Esophagus muscularis mucosa (tissue), 3 donors: ENCODE measurements around the gene FCAMR.

Source experiments
- POLR2A ChIP-seq: fragments of 450-650 bp; IDR thresholded peaks from one replicate; pipeline ENCODE4 v1.6.1; 2017; ENCODE audit warnings: antibody characterized with exemption, moderate library complexity, mild to moderate bottlenecking, low read depth
- POLR2AphosphoS5 ChIP-seq, 2 donors: sonication (generic); formaldehyde crosslinking; IDR thresholded peaks; one replicate each; pipeline ENCODE4 v1.6.1; 2017; ENCODE audit warnings: antibody characterized with exemption in 2 of 2
- TF ChIP-seq, protein P1 (sequence below), 3 experiments: fragments of 200-600 bp in 2 of 3; fragments of 450-650 bp in 1 of 3; sonication (generic) in 2 of 3; IDR thresholded peaks; one replicate each; pipeline ENCODE4 v1.5.1; 2017 to 2019; ENCODE audit warnings: antibody characterized with exemption in 3 of 3, mild to moderate bottlenecking in 2 of 3, moderate library complexity in 1 of 3

DNA sequence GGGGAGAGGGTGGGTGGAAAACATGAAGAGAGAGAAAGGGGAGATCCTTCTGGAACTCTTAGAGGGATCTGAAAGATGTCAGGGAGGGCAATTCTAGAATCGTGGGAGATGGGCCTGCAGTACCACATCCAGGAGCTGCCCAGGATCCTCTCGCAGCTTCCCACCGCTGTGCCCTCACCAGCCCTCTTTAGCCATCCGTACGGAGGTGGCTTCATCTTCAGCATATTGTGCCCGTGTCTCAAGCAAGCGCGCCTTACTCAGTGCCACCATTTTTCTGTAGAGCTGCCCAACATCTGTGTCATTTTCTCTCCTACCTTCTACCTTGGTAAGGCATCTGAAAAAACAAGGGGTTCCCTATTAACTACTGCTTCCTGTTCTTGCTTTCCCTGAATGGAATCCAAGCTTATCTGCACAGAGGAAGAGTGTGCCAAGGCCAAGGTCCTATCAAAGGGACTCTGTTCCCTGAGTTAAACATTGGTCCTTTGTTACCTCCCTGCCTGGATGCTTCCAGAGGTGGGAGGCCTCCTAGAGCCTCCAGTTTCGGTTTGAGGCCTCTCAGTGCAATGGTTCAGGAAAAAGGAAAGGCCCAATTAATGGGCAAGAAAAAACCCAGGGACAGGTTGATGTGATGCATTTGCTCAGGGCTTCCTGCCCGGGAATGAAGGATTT lies 39.1 kb upstream of the FCAMR start:
- TF ChIP-seq, protein P1, sequence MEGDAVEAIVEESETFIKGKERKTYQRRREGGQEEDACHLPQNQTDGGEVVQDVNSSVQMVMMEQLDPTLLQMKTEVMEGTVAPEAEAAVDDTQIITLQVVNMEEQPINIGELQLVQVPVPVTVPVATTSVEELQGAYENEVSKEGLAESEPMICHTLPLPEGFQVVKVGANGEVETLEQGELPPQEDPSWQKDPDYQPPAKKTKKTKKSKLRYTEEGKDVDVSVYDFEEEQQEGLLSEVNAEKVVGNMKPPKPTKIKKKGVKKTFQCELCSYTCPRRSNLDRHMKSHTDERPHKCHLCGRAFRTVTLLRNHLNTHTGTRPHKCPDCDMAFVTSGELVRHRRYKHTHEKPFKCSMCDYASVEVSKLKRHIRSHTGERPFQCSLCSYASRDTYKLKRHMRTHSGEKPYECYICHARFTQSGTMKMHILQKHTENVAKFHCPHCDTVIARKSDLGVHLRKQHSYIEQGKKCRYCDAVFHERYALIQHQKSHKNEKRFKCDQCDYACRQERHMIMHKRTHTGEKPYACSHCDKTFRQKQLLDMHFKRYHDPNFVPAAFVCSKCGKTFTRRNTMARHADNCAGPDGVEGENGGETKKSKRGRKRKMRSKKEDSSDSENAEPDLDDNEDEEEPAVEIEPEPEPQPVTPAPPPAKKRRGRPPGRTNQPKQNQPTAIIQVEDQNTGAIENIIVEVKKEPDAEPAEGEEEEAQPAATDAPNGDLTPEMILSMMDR (IDR thresholded peaks at IDR 0.05): no peak
- TF ChIP-seq POLR2AphosphoS5 (IDR thresholded peaks at IDR 0.05) (no peak), POLR2A (no peak)
